Caco-2 (cell line): ENCODE measurements around the gene LRRC72. TPM values are rescaled to one million over a fixed set of nuclear protein-coding genes. Genes with fewer than 3 reads are reported as not detected.

Experiments
- BruUV-seq: library from RNA; stranded (reverse); fragments of 400-500 nt; replicated peaks from 2 replicates; lab custom pipeline; 2021; lab: Mats Ljungman, UMichigan
- CTCF ChIA-PET: fragments of 300-600 bp; sonication (Branson Sonifier 250); formaldehyde crosslinking; loops from one replicate; lab custom pipeline; 2022; ENCODE audit warnings: antibody characterized with exemption; lab: Charles Lee
- POLR2A ChIA-PET: fragments of 300-600 bp; sonication (Branson Sonifier 250); formaldehyde crosslinking; loops from one replicate; lab custom pipeline; 2022; ENCODE audit warnings: antibody characterized with exemption; lab: Charles Lee
- DNase-seq, 2 experiments: peaks; one replicate each; pipeline versions ENCODE4 v3.0.0 to v3.0.0-alpha.2; 2020 to 2022
- H3K27me3 ChIP-seq: replicated peaks from 2 replicates; pipeline ENCODE4 v1.6.0; 2011; ENCODE audit warnings: low read length; ENCODE audit not compliant: control insufficient read depth, insufficient read depth
- H3K36me3 ChIP-seq: 2 replicates; pipeline ENCODE4 v1.5.1; 2011; ENCODE audit warnings: low read length; ENCODE audit not compliant: control insufficient read depth, insufficient read depth
- H3K4me1 ChIP-seq: fragments of 250-450 bp; sonication (Bioruptor Pico); 2 replicates; pipeline ENCODE4 v1.5.1; 2020; ENCODE audit warnings: mild to moderate bottlenecking
- H3K4me3 ChIP-seq: 2 replicates; pipeline ENCODE4 v1.5.1; 2011; ENCODE audit warnings: low read depth, mild to moderate bottlenecking, control low read depth, low read length
- H3K9me3 ChIP-seq: fragments of 250-450 bp; sonication (Bioruptor Pico); 2 replicates; pipeline ENCODE4 v1.5.1; 2020; ENCODE audit warnings: mild to moderate bottlenecking, moderate library complexity
- H3K27ac Mint-ChIP-seq: one replicate; pipeline ENCODE4 v1.8.0; 2022; ENCODE audit warnings: mixed read lengths; ENCODE audit not compliant: unreplicated experiment
- H3K27me3 Mint-ChIP-seq: one replicate; pipeline ENCODE4 v1.8.0; 2022; ENCODE audit warnings: mixed read lengths; ENCODE audit not compliant: insufficient read depth, unreplicated experiment
- H3K36me3 Mint-ChIP-seq: one replicate; pipeline ENCODE4 v1.8.0; 2022; ENCODE audit warnings: mild to moderate bottlenecking, mixed read lengths; ENCODE audit not compliant: insufficient read depth, unreplicated experiment
- H3K4me1 Mint-ChIP-seq: one replicate; pipeline ENCODE4 v1.8.0; 2022; ENCODE audit warnings: low read depth, mixed read lengths; ENCODE audit not compliant: unreplicated experiment
- H3K4me3 Mint-ChIP-seq: one replicate; pipeline ENCODE4 v1.8.0; 2022; ENCODE audit warnings: mild to moderate bottlenecking, moderate library complexity, mixed read lengths; ENCODE audit not compliant: unreplicated experiment
- H3K9me3 Mint-ChIP-seq: one replicate; pipeline ENCODE4 v1.8.0; 2022; ENCODE audit warnings: mixed read lengths; ENCODE audit not compliant: unreplicated experiment
- CTCF ChIP-seq, 2 experiments: fragments of 200-600 bp in 1 of 2; IDR thresholded peaks; 1 replicate in 1 of 2; 2 replicates in 1 of 2; pipeline versions ENCODE4 v1.5.1 to v1.8.0; 2011 to 2022; ENCODE audit warnings: antibody characterized with exemption in 1 of 2, control low read depth in 1 of 2, inconsistent platforms in 1 of 2, low read depth in 1 of 2, low read length in 1 of 2, mild to moderate bottlenecking in 1 of 2, moderate library complexity in 1 of 2; ENCODE audit not compliant: insufficient read depth in 1 of 2, severe bottlenecking in 1 of 2, unreplicated experiment in 1 of 2
- intact Hi-C: fragments of 100-400 bp; cut with micrococcal nuclease; formaldehyde crosslinking; loops from one replicate; pipeline ENCODE4 v1.10.0; 2022; ENCODE audit not compliant: unreplicated experiment
- total RNA-seq: library from RNA; stranded (reverse); gene quantifications from 2 replicates; pipeline ENCODE4 v1.2.3, GENCODE V29; 2022

Gene LRRC72
- total RNA-seq, 1 experiment from 2014 or later, result not detected

- BruUV-seq, result no TSS peak
- Histone ChIP-seq H3K4me3 (no peak overlapping the region), H3K27me3 (no peaks in the 10 kb centered on the region), H3K4me1 (peaks cover 21% of the 10 kb centered on the region), H3K36me3 (peaks cover 2% of the 10 kb centered on the region; the same call in 1 of the 2 replicates), H3K9me3 (no peaks in the 10 kb centered on the region)
- no peak for DNase-seq
- ChIA-PET CTCF (no interaction called here), POLR2A (no interaction called here)
- Mint-ChIP-seq H3K27ac (no peak overlapping the region), H3K9me3 (no peaks in the 10 kb centered on the region), H3K27me3 (no peaks in the 10 kb centered on the region), H3K36me3 (peaks cover 63% of the 10 kb centered on the region), H3K4me1 (peaks cover 23% of the 10 kb centered on the region), H3K4me3 (no peak overlapping the region)
- TF ChIP-seq CTCF (IDR thresholded peaks at IDR 0.05; ENCODE audit: insufficient read depth in 1 of 2, low read depth in 1 of 2, low read length in 1 of 2, severe bottlenecking in 1 of 2, unreplicated experiment in 1 of 2), result no peak
- intact Hi-C loops, result no loop called here
Measured at GRCh38 chr7:16615228-16615627, 88.6 kb downstream of the LRRC72 start.

- Mint-ChIP-seq H3K27me3 (no peaks in the 10 kb centered on the region), H3K4me1 (peaks cover 14% of the 10 kb centered on the region), H3K9me3 (no peaks in the 10 kb centered on the region), H3K27ac (no peak overlapping the region), H3K4me3 (no peak overlapping the region), H3K36me3 (peaks cover 63% of the 10 kb centered on the region)
- no peak overlapping the region for H3K4me3 ChIP-seq
- H3K27me3 ChIP-seq, result no peaks in the 10 kb centered on the region
- TF ChIP-seq CTCF (IDR thresholded peaks at IDR 0.05; ENCODE audit: insufficient read depth in 1 of 2, low read depth in 1 of 2, low read length in 1 of 2, severe bottlenecking in 1 of 2, unreplicated experiment in 1 of 2), result no peak
- intact Hi-C loops, result no loop called here
- no TSS peak for BruUV-seq
- CTCF ChIA-PET, result no interaction called here
- no peaks in the 10 kb centered on the region for H3K9me3 ChIP-seq
- POLR2A ChIA-PET, result no interaction called here
- H3K4me1 ChIP-seq, result peaks cover 12% of the 10 kb centered on the region
- DNase-seq, result no peak
- peaks cover 2% of the 10 kb centered on the region; the same call in 1 of the 2 replicates for H3K36me3 ChIP-seq
Measured at GRCh38 chr7:16616122-16616521, 89.5 kb downstream of the LRRC72 start.

DNA sequence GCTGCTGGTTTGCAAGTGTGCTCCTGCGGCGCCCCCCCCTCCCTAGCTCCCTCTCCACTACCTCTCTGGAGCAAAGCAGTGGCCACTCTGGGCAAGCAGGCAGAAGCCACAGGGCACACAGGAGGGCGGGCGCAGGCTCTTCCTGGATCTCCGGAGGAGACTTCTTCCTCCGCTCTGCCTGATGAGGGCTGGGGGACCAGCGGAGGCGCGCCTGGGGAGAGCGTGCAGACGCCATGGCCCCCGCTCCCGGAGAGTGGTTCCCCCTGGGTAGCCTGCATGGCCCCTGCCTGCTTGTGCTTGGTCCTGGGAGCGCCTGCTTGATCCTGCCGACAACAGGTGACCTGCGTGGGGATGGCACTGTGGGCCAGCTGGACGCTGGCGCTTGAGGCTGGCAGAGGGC lies 89.9 kb downstream of the LRRC72 start:
- Mint-ChIP-seq H3K9me3 (no peaks in the 10 kb centered on the region), H3K4me1 (peaks cover 11% of the 10 kb centered on the region), H3K27ac (no peak overlapping the region), H3K36me3 (peaks cover 64% of the 10 kb centered on the region), H3K27me3 (no peaks in the 10 kb centered on the region), H3K4me3 (no peak overlapping the region)
- BruUV-seq, result no TSS peak
- Histone ChIP-seq H3K9me3 (no peaks in the 10 kb centered on the region), H3K27me3 (no peaks in the 10 kb centered on the region), H3K36me3 (peaks cover 2% of the 10 kb centered on the region; the same call in 1 of the 2 replicates), H3K4me1 (peaks cover 8% of the 10 kb centered on the region; the same call in 1 of the 2 replicates), H3K4me3 (no peak overlapping the region)
- no peak for TF ChIP-seq CTCF (IDR thresholded peaks at IDR 0.05; ENCODE audit: insufficient read depth in 1 of 2, low read depth in 1 of 2, low read length in 1 of 2, severe bottlenecking in 1 of 2, unreplicated experiment in 1 of 2)
- DNase-seq, result no peak
- ChIA-PET POLR2A (no interaction called here), CTCF (no interaction called here)
- intact Hi-C loops, result no loop called here
